Activated B cell treated with CpG ODN at 0.5 μM for 24 hours (primary cell): ENCODE data around the gene RTN4R. TPM values are rescaled to one million over a fixed set of nuclear protein-coding genes. Genes with fewer than 3 reads are reported as not detected.

Experiments used
- ATAC-seq: fragments of 200-7000 bp; cut with Tn5 transposase; one replicate; pipeline ENCODE4 v1.10.0; 2021; ENCODE audit warnings: low read depth, mild to moderate bottlenecking, moderate library complexity
- CTCF ChIA-PET: fragments of 350-600 bp; sonication (Branson Sonifier 250); formaldehyde crosslinking; loops from one replicate; lab custom pipeline; 2021; ENCODE audit warnings: antibody characterized with exemption; lab: Charles Lee
- POLR2A ChIA-PET: fragments of 350-600 bp; sonication (Branson Sonifier 250); formaldehyde crosslinking; loops from one replicate; lab custom pipeline; 2021; ENCODE audit warnings: antibody characterized with exemption; lab: Charles Lee
- DNase-seq: peaks from one replicate; pipeline ENCODE4 v3.0.0; 2022
- H3K27ac Mint-ChIP-seq: one replicate; pipeline ENCODE4 v1.8.0; 2020; ENCODE audit warnings: mixed read lengths
- H3K27me3 Mint-ChIP-seq: one replicate; pipeline ENCODE4 v1.8.0; 2021; ENCODE audit warnings: mixed read lengths
- H3K36me3 Mint-ChIP-seq: one replicate; pipeline ENCODE4 v1.8.0; 2021; ENCODE audit warnings: low read depth, mixed read lengths
- H3K4me1 Mint-ChIP-seq: one replicate; pipeline ENCODE4 v1.8.0; 2021; ENCODE audit warnings: mixed read lengths
- H3K4me3 Mint-ChIP-seq: one replicate; pipeline ENCODE4 v1.8.0; 2020; ENCODE audit warnings: mild to moderate bottlenecking, mixed read lengths
- H3K9me3 Mint-ChIP-seq: one replicate; pipeline ENCODE4 v1.8.0; 2020; ENCODE audit warnings: mixed read lengths
- CTCF ChIP-seq: fragments of 200-600 bp; IDR thresholded peaks from one replicate; pipeline ENCODE4 v1.8.0; 2022; ENCODE audit warnings: antibody characterized with exemption, mild to moderate bottlenecking
- intact Hi-C: fragments of 100-400 bp; cut with micrococcal nuclease; formaldehyde crosslinking; loops from one replicate; pipeline ENCODE4 v1.15.1; 2024
- total RNA-seq: library from RNA; stranded (reverse); gene quantifications from 2 replicates; pipeline ENCODE4 v1.2.3, GENCODE V29; 2022

Gene RTN4R
- total RNA-seq, 1 donor from 2014 or later = not detected

GRCh38 chr22:20196094-20196842, 71.8 kb downstream of the RTN4R start:
- CTCF ChIA-PET = no interaction called here
- no peaks in the 10 kb centered on the region for H3K9me3 Mint-ChIP-seq
- H3K4me1 Mint-ChIP-seq = no peaks in the 10 kb centered on the region
- no peak overlapping the region for H3K27ac Mint-ChIP-seq
- ATAC-seq (no peak), DNase-seq (no peak)
- intact Hi-C loops = no loop called here
- no peak overlapping the region for H3K4me3 Mint-ChIP-seq
- POLR2A ChIA-PET = no interaction called here
- no peaks in the 10 kb centered on the region for H3K36me3 Mint-ChIP-seq
- peaks cover 4% of the 10 kb centered on the region for H3K27me3 Mint-ChIP-seq
- no peak for TF ChIP-seq CTCF

- Mint-ChIP-seq H3K4me3 (no peak overlapping the region), H3K27ac (no peak overlapping the region), H3K27me3 (peaks cover 4% of the 10 kb centered on the region), H3K4me1 (no peaks in the 10 kb centered on the region), H3K9me3 (no peaks in the 10 kb centered on the region), H3K36me3 (no peaks in the 10 kb centered on the region)
- ATAC-seq (no peak), DNase-seq (no peak)
- POLR2A ChIA-PET = interaction anchor here (0.5 kb wide), 1 partner anchor 813 kb away, joined by 4 read pairs; no protein-coding TSS in a partner anchor
- CTCF ChIA-PET = no interaction called here
- TF ChIP-seq CTCF = no peak
- intact Hi-C loops = no loop called here
Observed at GRCh38 chr22:20194681-20195593, 73.2 kb downstream of the RTN4R start.

GRCh38 chr22:20193761-20194494, 74.2 kb downstream of the RTN4R start:
- no peak overlapping the region for H3K4me3 Mint-ChIP-seq
- intact Hi-C loops = no loop called here
- H3K36me3 Mint-ChIP-seq = no peaks in the 10 kb centered on the region
- no peak for ATAC-seq
- H3K27ac Mint-ChIP-seq = no peak overlapping the region
- H3K27me3 Mint-ChIP-seq = peaks cover 4% of the 10 kb centered on the region
- H3K4me1 Mint-ChIP-seq = no peaks in the 10 kb centered on the region
- no peak for TF ChIP-seq CTCF
- no peak for DNase-seq
- POLR2A ChIA-PET = interaction anchor here (0.5 kb wide), 1 partner anchor 332 kb away, joined by 4 read pairs; no protein-coding TSS in a partner anchor
- no peaks in the 10 kb centered on the region for H3K9me3 Mint-ChIP-seq
- CTCF ChIA-PET = no interaction called here

- no peaks in the 10 kb centered on the region for H3K4me1 Mint-ChIP-seq
- no peak overlapping the region for H3K4me3 Mint-ChIP-seq
- H3K27me3 Mint-ChIP-seq = peaks cover 3% of the 10 kb centered on the region
- ATAC-seq (no peak), DNase-seq (no peak)
- H3K9me3 Mint-ChIP-seq = no peaks in the 10 kb centered on the region
- CTCF ChIA-PET = no interaction called here
- no peak for TF ChIP-seq CTCF
- H3K36me3 Mint-ChIP-seq = no peaks in the 10 kb centered on the region
- POLR2A ChIA-PET = interaction anchor here (0.5 kb wide), 1 partner anchor 332 kb away, joined by 4 read pairs; no protein-coding TSS in a partner anchor
- intact Hi-C loops = no loop called here
- no peak overlapping the region for H3K27ac Mint-ChIP-seq
Observed at GRCh38 chr22:20192972-20193760, 75.0 kb downstream of the RTN4R start.
